HEK293 (cell line): Measurements from ENCODE around the gene RNF187.

ENCODE experiments used
- CTCF ChIA-PET: fragments of 350-600 bp; formaldehyde crosslinking; extraction: SDS; loops from one replicate; lab custom pipeline; 2021; ENCODE audit warnings: antibody characterized with exemption; lab: Yijun Ruan, JAX
- POLR2A ChIA-PET: fragments of 300-600 bp; formaldehyde crosslinking; extraction: SDS; loops from one replicate; lab custom pipeline; 2020; ENCODE audit warnings: antibody characterized with exemption, inconsistent platforms; lab: Yijun Ruan, JAX
- H3K27ac ChIP-seq: fragments of 200-500 bp; sonication (Bioruptor generic); 2 replicates; pipeline ENCODE4 v1.5.1; 2014; ENCODE audit warnings: low read depth, low read length, control low read depth, inconsistent platforms; ENCODE audit errors: extremely low read depth
- H3K36me3 ChIP-seq, 2 experiments: fragments of 200-500 bp in 1 of 2; sonication (Bioruptor generic) in 1 of 2; 1 replicate in 1 of 2; 2 replicates in 1 of 2; pipeline ENCODE4 v1.5.1; 2014 to 2017; ENCODE audit warnings: inconsistent platforms in 2 of 2, low read length in 2 of 2; ENCODE audit not compliant: control insufficient read depth in 2 of 2, insufficient read depth in 1 of 2
- H3K4me1 ChIP-seq: fragments of 200-500 bp; sonication (Bioruptor generic); 2 replicates; pipeline ENCODE4 v1.5.1; 2014; ENCODE audit warnings: mild to moderate bottlenecking, low read length, inconsistent platforms; ENCODE audit not compliant: control insufficient read depth, insufficient read depth
- H3K4me3 ChIP-seq: 2 replicates; pipeline ENCODE4 v1.5.1; 2011; ENCODE audit warnings: low read depth, mild to moderate bottlenecking, control low read depth, low read length, moderate library complexity
- H3K9me3 ChIP-seq: fragments of 200-500 bp; sonication (Bioruptor generic); 2 replicates; pipeline ENCODE4 v1.5.1; 2014; ENCODE audit warnings: low read depth, low read length, inconsistent platforms; ENCODE audit not compliant: control insufficient read depth, insufficient read depth
- GLI4 ChIP-seq: fragments of 450-650 bp; formaldehyde crosslinking; IDR thresholded peaks from 2 replicates; pipeline ENCODE4 v1.5.1; 2016; ENCODE audit warnings: missing biosample characterization, missing genetic modification characterization
- PRDM1 ChIP-seq: fragments of 450-650 bp; formaldehyde crosslinking; IDR thresholded peaks from 2 replicates; pipeline ENCODE4; 2016; ENCODE audit warnings: missing biosample characterization, missing genetic modification characterization
- PRDM2 ChIP-seq: fragments of 450-650 bp; formaldehyde crosslinking; IDR thresholded peaks from 2 replicates; pipeline ENCODE4 v1.5.1; 2016; ENCODE audit warnings: missing biosample characterization, missing genetic modification characterization, borderline replicate concordance
- SP3 ChIP-seq: fragments of 450-650 bp; formaldehyde crosslinking; IDR thresholded peaks from 2 replicates; pipeline ENCODE4 v1.5.1; 2016; ENCODE audit warnings: missing biosample characterization, missing genetic modification characterization
- ZFP3 ChIP-seq: fragments of 450-650 bp; formaldehyde crosslinking; IDR thresholded peaks from 2 replicates; pipeline ENCODE4 v1.5.1; 2016; ENCODE audit warnings: low read depth, missing biosample characterization, missing genetic modification characterization
- ZFP41 ChIP-seq: fragments of 450-650 bp; formaldehyde crosslinking; IDR thresholded peaks from 2 replicates; pipeline ENCODE4 v1.5.1; 2016; ENCODE audit warnings: missing biosample characterization, missing genetic modification characterization, borderline replicate concordance
- ZNF184 ChIP-seq: fragments of 450-650 bp; IDR thresholded peaks from 2 replicates; pipeline ENCODE4 v1.5.1; 2018; ENCODE audit warnings: missing biosample characterization, mild to moderate bottlenecking, missing genetic modification characterization
- ZNF24 ChIP-seq: fragments of 450-650 bp; formaldehyde crosslinking; IDR thresholded peaks from 2 replicates; pipeline ENCODE4 v1.5.1; 2016; ENCODE audit warnings: missing biosample characterization, missing genetic modification characterization
- ZNF341 ChIP-seq: fragments of 450-650 bp; formaldehyde crosslinking; IDR thresholded peaks from 2 replicates; pipeline ENCODE4; 2016; ENCODE audit warnings: low read depth, missing biosample characterization, missing genetic modification characterization
- ZNF423 ChIP-seq: fragments of 450-650 bp; formaldehyde crosslinking; IDR thresholded peaks from 2 replicates; pipeline ENCODE4 v1.5.1; 2016; ENCODE audit warnings: missing biosample characterization, missing genetic modification characterization
- ZNF473 ChIP-seq: fragments of 450-650 bp; formaldehyde crosslinking; IDR thresholded peaks from 2 replicates; pipeline ENCODE4 v1.5.1; 2017; ENCODE audit warnings: missing biosample characterization, missing genetic modification characterization
- ZNF488 ChIP-seq: fragments of 450-650 bp; formaldehyde crosslinking; IDR thresholded peaks from 2 replicates; pipeline ENCODE4 v1.5.1; 2016; ENCODE audit warnings: missing biosample characterization, missing genetic modification characterization
- ZNF544 ChIP-seq: fragments of 450-650 bp; formaldehyde crosslinking; IDR thresholded peaks from 2 replicates; pipeline ENCODE4 v1.5.0; 2017; ENCODE audit warnings: missing biosample characterization, missing genetic modification characterization
- ZNF548 ChIP-seq: fragments of 450-650 bp; formaldehyde crosslinking; IDR thresholded peaks from 2 replicates; pipeline ENCODE4 v1.5.1; 2016; ENCODE audit warnings: missing biosample characterization, missing genetic modification characterization
- ZNF561 ChIP-seq: fragments of 450-650 bp; IDR thresholded peaks from 2 replicates; pipeline ENCODE4 v1.5.1; 2018; ENCODE audit warnings: missing biosample characterization, missing genetic modification characterization, borderline replicate concordance
- ZNF585B ChIP-seq: fragments of 450-650 bp; formaldehyde crosslinking; IDR thresholded peaks from 2 replicates; pipeline ENCODE4 v1.5.1; 2016; ENCODE audit warnings: missing biosample characterization, missing genetic modification characterization
- ZNF600 ChIP-seq: fragments of 450-650 bp; formaldehyde crosslinking; IDR thresholded peaks from 2 replicates; pipeline ENCODE4 v1.5.1; 2016; ENCODE audit warnings: missing biosample characterization, missing genetic modification characterization
- ZNF621 ChIP-seq: fragments of 450-650 bp; formaldehyde crosslinking; IDR thresholded peaks from 2 replicates; pipeline ENCODE4 v1.5.1; 2017; ENCODE audit warnings: missing biosample characterization, missing genetic modification characterization
- ZSCAN18 ChIP-seq: fragments of 450-650 bp; formaldehyde crosslinking; IDR thresholded peaks from 2 replicates; pipeline ENCODE4 v1.5.1; 2016; ENCODE audit warnings: missing biosample characterization, missing genetic modification characterization

Gene RNF187

GRCh38 chr1:228538831-228539230 is 51.6 kb downstream of the RNF187 start:
- H3K27ac ChIP-seq = no peak overlapping the region
- CTCF ChIA-PET = no interaction called here
- POLR2A ChIA-PET = no interaction called here
- no peaks in the 10 kb centered on the region; the same call in 1 of the 2 replicates for H3K9me3 ChIP-seq
- H3K4me3 ChIP-seq = no peak overlapping the region
- H3K36me3 ChIP-seq = no peaks in the 10 kb centered on the region
- H3K4me1 ChIP-seq = no peaks in the 10 kb centered on the region
- no peak for TF ChIP-seq ZNF423
- TF ChIP-seq ZNF621 (tag by site-specific recombination) = no peak
- no peak for TF ChIP-seq PRDM1 (tag by site-specific recombination)
- TF ChIP-seq ZNF544 (tag by site-specific recombination) = no peak
- TF ChIP-seq ZNF488 (tag by site-specific recombination) = no peak
- no peak for TF ChIP-seq ZNF600 (tag by site-specific recombination)
- TF ChIP-seq GLI4 = no peak
- TF ChIP-seq PRDM2 (tag by site-specific recombination) = no peak
- no peak for TF ChIP-seq ZNF548 (tag by site-specific recombination)
- TF ChIP-seq ZNF561 (tag by site-specific recombination) = no peak
- TF ChIP-seq ZNF184 (tag by site-specific recombination) = no peak
- no peak for TF ChIP-seq ZFP3 (tag by site-specific recombination)
- no peak for TF ChIP-seq SP3 (tag by site-specific recombination)
- TF ChIP-seq ZNF341 (tag by site-specific recombination) = no peak
- TF ChIP-seq ZFP41 (tag by site-specific recombination) = no peak
- TF ChIP-seq ZSCAN18 = no peak
- no peak for TF ChIP-seq ZNF473 (tag by site-specific recombination)
- TF ChIP-seq ZNF585B (tag by site-specific recombination) = no peak
- TF ChIP-seq ZNF24 (tag by site-specific recombination) = no peak
